Endodermal cell (in vitro differentiated cells): Measurements from ENCODE around the gene TCP11. TPM values are rescaled to one million over a fixed set of nuclear protein-coding genes. Genes with fewer than 3 reads are reported as not detected.

Experiments used
- DNase-seq: peaks from one replicate; pipeline ENCODE4 v3.0.0-alpha.2; 2017
- H3K27ac ChIP-seq: 2 replicates; pipeline ENCODE4 v1.5.1; 2013; ENCODE audit warnings: mild to moderate bottlenecking, low read depth, low read length, moderate library complexity
- H3K27me3 ChIP-seq: 2 replicates; pipeline ENCODE4 v1.6.1; 2013; ENCODE audit warnings: mild to moderate bottlenecking, low read length, moderate library complexity; ENCODE audit not compliant: insufficient read depth, control insufficient read depth, poor library complexity, severe bottlenecking
- H3K36me3 ChIP-seq: 2 replicates; pipeline ENCODE4 v1.7.0; 2013; ENCODE audit warnings: mild to moderate bottlenecking, low read length, moderate library complexity; ENCODE audit not compliant: control insufficient read depth, insufficient read depth
- H3K4me1 ChIP-seq: one replicate; pipeline ENCODE4 v1.7.0; 2013; ENCODE audit warnings: low read length; ENCODE audit not compliant: control insufficient read depth, insufficient read depth
- H3K4me3 ChIP-seq: 2 replicates; pipeline ENCODE4 v1.5.1; 2013; ENCODE audit warnings: mild to moderate bottlenecking, low read length, moderate library complexity
- H3K9ac ChIP-seq: 2 replicates; pipeline ENCODE4 v1.6.1; 2013; ENCODE audit warnings: mild to moderate bottlenecking, low read length, moderate library complexity; ENCODE audit not compliant: poor library complexity, severe bottlenecking; ENCODE audit errors: extremely low read depth
- H3K9me3 ChIP-seq: 2 replicates; pipeline ENCODE4 v1.6.1; 2013; ENCODE audit warnings: mild to moderate bottlenecking, low read length, moderate library complexity; ENCODE audit not compliant: control insufficient read depth
- H3K27ac Mint-ChIP-seq: 2 replicates; pipeline ENCODE4 v1.8.0; 2020; ENCODE audit warnings: mixed read lengths
- H3K27me3 Mint-ChIP-seq: 2 replicates; pipeline ENCODE4 v1.8.0; 2021; ENCODE audit warnings: mild to moderate bottlenecking, mixed read lengths; ENCODE audit not compliant: insufficient read depth
- H3K36me3 Mint-ChIP-seq: 2 replicates; pipeline ENCODE4 v1.8.0; 2020; ENCODE audit warnings: low read depth, mixed read lengths
- H3K4me1 Mint-ChIP-seq: 2 replicates; pipeline ENCODE4 v1.8.0; 2020; ENCODE audit warnings: mixed read lengths
- H3K4me3 Mint-ChIP-seq: 2 replicates; pipeline ENCODE4 v1.8.0; 2020; ENCODE audit warnings: mild to moderate bottlenecking, moderate library complexity, mixed read lengths
- H3K9me3 Mint-ChIP-seq: 2 replicates; pipeline ENCODE4 v1.8.0; 2020; ENCODE audit warnings: mild to moderate bottlenecking, mixed read lengths
- WGBS, 2 experiments: methylation state at CpG; one replicate each; pipeline versions ENCODE4 v1.1.5 to v1.1.7; 2013; ENCODE audit warnings: missing lambda C conversion rate in 2 of 2, mixed read lengths in 1 of 2; ENCODE audit not compliant: insufficient coverage in 1 of 2, insufficient read length in 1 of 2; 5-methylcytosine and 5-hydroxymethylcytosine counted together
- total RNA-seq, 2 donors: library from RNA; stranded (reverse); fragmentation: NEBNext Ultra II Directional in 1 of 2; extraction: Animal tissue kit (Norgen Biotek cat#: 25700) in 1 of 2; gene quantifications; 2 replicates in 1 of 2; 3 replicates in 1 of 2; pipeline ENCODE4 v1.2.1, GENCODE V29; 2021
- TF ChIP-seq, protein P1 (sequence below): fragments of 200-600 bp; sonication (generic); conservative IDR thresholded peaks from 2 replicates; pipeline ENCODE4 v1.5.0; 2021; ENCODE audit warnings: antibody characterized with exemption, mild to moderate bottlenecking

Gene TCP11
- total RNA-seq, 2 donors from 2014 or later: not detected

DNA sequence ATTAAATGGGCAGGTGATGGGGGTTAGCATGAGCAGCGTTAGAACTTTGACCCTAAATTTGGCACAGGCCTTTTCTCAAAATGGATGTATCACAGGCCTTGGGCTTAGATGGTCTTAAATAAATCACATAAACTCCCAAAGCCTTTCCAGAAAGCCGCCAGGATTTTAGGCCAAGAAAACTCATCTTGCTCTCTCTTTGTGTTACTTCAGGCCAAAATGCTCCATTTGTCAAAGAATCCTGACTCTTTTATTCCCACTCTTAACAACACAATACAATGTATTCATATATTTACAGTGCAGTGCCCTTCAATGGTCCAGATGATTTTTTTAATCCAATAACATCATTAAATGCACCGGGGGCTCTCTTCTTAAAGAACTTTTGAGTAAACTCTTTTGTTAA lies 5.9 kb upstream of the TCP11 start:
- Mint-ChIP-seq H3K9me3 (no peaks in the 10 kb centered on the region), H3K36me3 (no peaks in the 10 kb centered on the region), H3K4me1 (peaks cover 28% of the 10 kb centered on the region), H3K4me3 (no peak overlapping the region), H3K27me3 (peaks cover 47% of the 10 kb centered on the region), H3K27ac (no peak overlapping the region)
- 87 to 96% methylated on average over 3 of the region's 3 CpGs for WGBS, 2 experiments
- H3K9ac ChIP-seq: no peak overlapping the region
- no peaks in the 10 kb centered on the region for H3K9me3 ChIP-seq
- TF ChIP-seq, protein P1, sequence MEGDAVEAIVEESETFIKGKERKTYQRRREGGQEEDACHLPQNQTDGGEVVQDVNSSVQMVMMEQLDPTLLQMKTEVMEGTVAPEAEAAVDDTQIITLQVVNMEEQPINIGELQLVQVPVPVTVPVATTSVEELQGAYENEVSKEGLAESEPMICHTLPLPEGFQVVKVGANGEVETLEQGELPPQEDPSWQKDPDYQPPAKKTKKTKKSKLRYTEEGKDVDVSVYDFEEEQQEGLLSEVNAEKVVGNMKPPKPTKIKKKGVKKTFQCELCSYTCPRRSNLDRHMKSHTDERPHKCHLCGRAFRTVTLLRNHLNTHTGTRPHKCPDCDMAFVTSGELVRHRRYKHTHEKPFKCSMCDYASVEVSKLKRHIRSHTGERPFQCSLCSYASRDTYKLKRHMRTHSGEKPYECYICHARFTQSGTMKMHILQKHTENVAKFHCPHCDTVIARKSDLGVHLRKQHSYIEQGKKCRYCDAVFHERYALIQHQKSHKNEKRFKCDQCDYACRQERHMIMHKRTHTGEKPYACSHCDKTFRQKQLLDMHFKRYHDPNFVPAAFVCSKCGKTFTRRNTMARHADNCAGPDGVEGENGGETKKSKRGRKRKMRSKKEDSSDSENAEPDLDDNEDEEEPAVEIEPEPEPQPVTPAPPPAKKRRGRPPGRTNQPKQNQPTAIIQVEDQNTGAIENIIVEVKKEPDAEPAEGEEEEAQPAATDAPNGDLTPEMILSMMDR: no peak
- no peaks in the 10 kb centered on the region for H3K36me3 ChIP-seq
- no peak overlapping the region for H3K4me3 ChIP-seq
- DNase-seq: no peak
- peak overlapping the region; percentile 87 for H3K27ac ChIP-seq
- H3K27me3 ChIP-seq: peaks cover 5% of the 10 kb centered on the region
- H3K4me1 ChIP-seq: peaks cover 4% of the 10 kb centered on the region

DNA sequence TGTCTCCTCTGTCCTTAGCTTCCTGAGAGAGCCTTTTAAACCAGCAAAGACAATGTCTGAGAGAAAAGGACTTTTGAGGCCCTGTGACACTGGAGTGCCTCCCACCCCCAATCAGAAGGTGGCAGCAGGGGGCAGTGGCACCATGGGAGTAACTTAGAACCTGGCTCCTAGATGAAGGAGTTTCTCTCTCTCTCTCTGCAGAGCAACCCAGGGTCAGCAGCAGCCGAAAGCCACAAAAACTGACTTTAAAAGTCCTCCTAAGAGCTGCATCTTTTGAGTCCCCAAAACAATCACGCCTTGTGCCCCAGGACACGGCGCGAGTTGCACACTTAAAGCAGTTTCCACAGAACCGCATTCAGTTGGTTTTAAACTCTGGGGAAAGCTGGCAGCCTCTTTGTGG lies 5.3 kb upstream of the TCP11 start:
- Mint-ChIP-seq H3K36me3 (no peaks in the 10 kb centered on the region), H3K9me3 (no peaks in the 10 kb centered on the region), H3K27me3 (peaks cover 53% of the 10 kb centered on the region), H3K4me3 (no peak overlapping the region), H3K4me1 (peaks cover 28% of the 10 kb centered on the region), H3K27ac (no peak overlapping the region)
- DNase-seq: peak; percentile 85
- no peaks in the 10 kb centered on the region for H3K9me3 ChIP-seq
- no peak overlapping the region for H3K4me3 ChIP-seq
- peak overlapping the region; percentile 87 for H3K27ac ChIP-seq
- no peak overlapping the region for H3K9ac ChIP-seq
- WGBS, 2 experiments: 73 to 75% methylated on average over 5 to 6 of the region's 6 CpGs
- H3K4me1 ChIP-seq: peaks cover 4% of the 10 kb centered on the region
- TF ChIP-seq, protein P1: peak; percentile 79
- H3K36me3 ChIP-seq: no peaks in the 10 kb centered on the region
- peaks cover 5% of the 10 kb centered on the region for H3K27me3 ChIP-seq

DNA sequence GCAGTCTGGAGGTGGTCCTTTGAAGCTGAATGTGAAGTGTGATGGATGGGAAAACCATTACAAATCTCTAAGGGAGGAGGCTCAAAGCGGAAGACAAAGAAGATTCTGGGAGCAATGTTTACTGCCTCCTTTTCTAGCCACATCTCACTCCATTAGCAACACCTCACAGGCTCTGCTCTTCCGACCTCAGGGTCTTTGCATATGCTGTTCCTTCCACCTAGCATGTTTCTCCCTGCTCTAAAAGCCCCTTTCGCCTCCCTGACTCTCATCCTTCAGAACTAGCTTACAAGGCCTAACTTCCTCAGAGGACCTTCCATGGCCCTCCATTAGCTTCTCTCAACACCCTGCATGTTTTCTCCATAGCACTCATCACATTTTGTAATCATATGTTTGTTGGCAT lies 4.6 kb upstream of the TCP11 start:
- Mint-ChIP-seq H3K27ac (no peak overlapping the region), H3K4me3 (no peak overlapping the region)

More for the DNA sequence above, 4.6 kb upstream of the TCP11 start:
- TF ChIP-seq, protein P1: no peak
- Mint-ChIP-seq H3K4me1 (peaks cover 28% of the 10 kb centered on the region), H3K36me3 (no peaks in the 10 kb centered on the region), H3K9me3 (no peaks in the 10 kb centered on the region), H3K27me3 (peaks cover 55% of the 10 kb centered on the region)
- no peaks in the 10 kb centered on the region for H3K9me3 ChIP-seq
- no peak overlapping the region for H3K4me3 ChIP-seq
- peaks cover 4% of the 10 kb centered on the region for H3K4me1 ChIP-seq
- no peak for DNase-seq
- H3K27me3 ChIP-seq: peaks cover 5% of the 10 kb centered on the region
- H3K9ac ChIP-seq: no peak overlapping the region
- WGBS, 2 experiments: 71 to 92% methylated on average over 1 to 3 of the region's 3 CpGs
- no peak overlapping the region for H3K27ac ChIP-seq
- no peaks in the 10 kb centered on the region for H3K36me3 ChIP-seq
